ENCODE results near the gene SDF4. TPM values are rescaled to one million over a fixed set of nuclear protein-coding genes. Genes with fewer than 3 reads are reported as not detected.

Gene SDF4
- total and polyA plus RNA-seq, 2 of the 13 experiments (the other 11 are each of a cell fraction or from before 2014, with no cell fraction given): 80.8 to 107 TPM

GRCh38 chr1:1273512-1274298 lies 41.9 kb upstream of the SDF4 start, which contains the start of gene UBE2J2 (continued):
- TF ChIP-seq CREM (IDR thresholded peaks at IDR 0.05) (no peak), CREM (CRISPR knock-in tag; IDR thresholded peaks at IDR 0.05) (no peak), RFX3 (CRISPR knock-in tag; IDR thresholded peaks at IDR 0.05) (no peak), ZNF616 (CRISPR knock-in tag; IDR thresholded peaks at IDR 0.05; ENCODE audit: low read depth) (0 out of 2 replicates have a peak, but pooled peaks have one; percentile 54), ELF1 (CRISPR knock-in tag; IDR thresholded peaks at IDR 0.05) (peak; percentile 75), ZNF589 (CRISPR knock-in tag; conservative IDR thresholded peaks at IDR 0.05) (peak; percentile 59; the same call in 1 of the 2 replicates), HHEX (CRISPR knock-in tag; IDR thresholded peaks at IDR 0.05) (no peak), EEA1 (CRISPR knock-in tag; IDR thresholded peaks at IDR 0.05; ENCODE audit: borderline replicate concordance) (no peak), CBX5 (CRISPR knock-in tag; IDR thresholded peaks at IDR 0.05; ENCODE audit: borderline replicate concordance) (no peak), MYNN (CRISPR knock-in tag; IDR thresholded peaks at IDR 0.05; ENCODE audit: low read depth) (no peak), KLF16 (CRISPR knock-in tag; IDR thresholded peaks at IDR 0.05) (peak in 1 of 2 experiments; percentile 56; a peak in 2 of 4 replicates), ISL2 (CRISPR knock-in tag; IDR thresholded peaks at IDR 0.05) (no peak; the same call in 1 of the 2 replicates), MAZ (IDR thresholded peaks at IDR 0.05; ENCODE audit: borderline replicate concordance, low read depth, low read length) (peak; percentile 35; the same call in 1 of the 2 replicates), MAZ (CRISPR knock-in tag; IDR thresholded peaks at IDR 0.05; ENCODE audit: low read depth) (peak; percentile 87), NFIC (IDR thresholded peaks at IDR 0.05; ENCODE audit: low read length) (no peak), ZNF33B (CRISPR knock-in tag; IDR thresholded peaks at IDR 0.05) (no peak), FOXO4 (CRISPR knock-in tag; conservative IDR thresholded peaks at IDR 0.05) (peak; percentile 95; the same call in 1 of the 2 replicates), ZNF772 (CRISPR knock-in tag; IDR thresholded peaks at IDR 0.05) (no peak), ZNF703 (CRISPR knock-in tag; IDR thresholded peaks at IDR 0.05; ENCODE audit: borderline replicate concordance) (no peak)
- TF ChIP-seq, protein P1, sequence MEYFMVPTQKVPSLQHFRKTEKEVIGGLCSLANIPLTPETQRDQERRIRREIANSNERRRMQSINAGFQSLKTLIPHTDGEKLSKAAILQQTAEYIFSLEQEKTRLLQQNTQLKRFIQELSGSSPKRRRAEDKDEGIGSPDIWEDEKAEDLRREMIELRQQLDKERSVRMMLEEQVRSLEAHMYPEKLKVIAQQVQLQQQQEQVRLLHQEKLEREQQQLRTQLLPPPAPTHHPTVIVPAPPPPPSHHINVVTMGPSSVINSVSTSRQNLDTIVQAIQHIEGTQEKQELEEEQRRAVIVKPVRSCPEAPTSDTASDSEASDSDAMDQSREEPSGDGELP (IDR thresholded peaks at IDR 0.05; ENCODE audit: borderline replicate concordance, low read depth): peak; percentile 19; the same call in 1 of the 2 replicates
- TF ChIP-seq, protein P2, sequence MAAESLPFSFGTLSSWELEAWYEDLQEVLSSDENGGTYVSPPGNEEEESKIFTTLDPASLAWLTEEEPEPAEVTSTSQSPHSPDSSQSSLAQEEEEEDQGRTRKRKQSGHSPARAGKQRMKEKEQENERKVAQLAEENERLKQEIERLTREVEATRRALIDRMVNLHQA (CRISPR knock-in tag; IDR thresholded peaks at IDR 0.05): no peak
